GM12878 (cell line): ENCODE data around the gene FLAD1. TPM values are rescaled to one million over a fixed set of nuclear protein-coding genes. Genes with fewer than 3 reads are reported as not detected.

ENCODE experiments used
- ELK1 ChIP-seq: IDR thresholded peaks from 2 replicates; pipeline ENCODE4 v1.6.1; 2012; ENCODE audit warnings: low read depth, low read length, improper control_type of control experiment
- FOXK2 ChIP-seq: fragments of 450-650 bp; IDR thresholded peaks from 2 replicates; pipeline ENCODE4 v1.6.1; 2017; ENCODE audit warnings: mild to moderate bottlenecking, moderate library complexity
- MYC ChIP-seq: IDR thresholded peaks from 2 replicates; pipeline ENCODE4 v1.6.1; 2011; ENCODE audit warnings: mild to moderate bottlenecking, low read length, moderate library complexity, inconsistent platforms; ENCODE audit not compliant: insufficient read depth, insufficient replicate concordance, insufficient read length, severe bottlenecking
- NR2C1 ChIP-seq: fragments of 450-650 bp; IDR thresholded peaks from 2 replicates; pipeline ENCODE4 v1.6.1; 2017; ENCODE audit warnings: antibody characterized with exemption, mild to moderate bottlenecking, moderate library complexity
- POLR2A ChIP-seq: IDR thresholded peaks from 2 replicates; pipeline ENCODE4 v1.6.1; 2011; ENCODE audit warnings: low read depth, mild to moderate bottlenecking, low read length
- SIN3A ChIP-seq: IDR thresholded peaks from 2 replicates; pipeline ENCODE4 v1.6.1; 2012; ENCODE audit warnings: low read depth, low read length, improper control_type of control experiment
- SPI1 ChIP-seq: IDR thresholded peaks from 2 replicates; pipeline ENCODE4 v1.6.1; 2011; ENCODE audit warnings: low read depth, mild to moderate bottlenecking, low read length, moderate library complexity, borderline replicate concordance; ENCODE audit not compliant: insufficient read depth
- SREBF1 ChIP-seq: IDR thresholded peaks from 2 replicates; pipeline ENCODE4 v1.6.1; 2012; ENCODE audit warnings: mild to moderate bottlenecking, low read length
- TARDBP ChIP-seq: IDR thresholded peaks from 2 replicates; pipeline ENCODE4 v1.6.1; 2016; ENCODE audit warnings: borderline replicate concordance
- YBX1 ChIP-seq: fragments of 450-650 bp; IDR thresholded peaks from 2 replicates; pipeline ENCODE4 v1.6.1; 2016; ENCODE audit warnings: antibody characterized with exemption
- ZBTB40 ChIP-seq: fragments of 450-650 bp; IDR thresholded peaks from 2 replicates; pipeline ENCODE4 v1.6.1; 2016; ENCODE audit warnings: mild to moderate bottlenecking, moderate library complexity, borderline replicate concordance
- polyA plus RNA-seq, 11 experiments: library from polyadenylated mRNA; depleted of rRNA in 4 of 11; unstranded in 6 of 11; stranded (reverse) in 5 of 11; fragments of >200 nt; fragmentation: Nextera tagmentation in 4 of 11; fragmentation: Illumina TruSeq in 1 of 11; extraction: Ambion mirVana in 4 of 11; extraction: Trizol in 1 of 11; gene quantifications; 1 replicate in 1 of 11; 2 replicates in 10 of 11; pipeline versions ENCODE4 v1.2.1 to v1.2.3, GENCODE V29; 2011 to 2016; ENCODE audit warnings: inconsistent platforms in 2 of 11, missing spikeins in 2 of 11, low read depth in 1 of 11
- total RNA-seq, 4 experiments: library from RNA; depleted of rRNA in 3 of 4; stranded (reverse); fragments of >200 nt in 3 of 4; fragmentation: Illumina TruSeq in 1 of 4; extraction: Trizol in 1 of 4; gene quantifications; 2 replicates each; pipeline versions ENCODE4 v1.2.1 to v1.2.3, GENCODE V29; 2013 to 2021

The FLAD1 gene
- total and polyA plus RNA-seq, 10 of the 15 experiments (the other 5 are each of a cell fraction or from before 2014, with no cell fraction given): 22.9 to 93.4 (median 56.6) TPM

DNA sequence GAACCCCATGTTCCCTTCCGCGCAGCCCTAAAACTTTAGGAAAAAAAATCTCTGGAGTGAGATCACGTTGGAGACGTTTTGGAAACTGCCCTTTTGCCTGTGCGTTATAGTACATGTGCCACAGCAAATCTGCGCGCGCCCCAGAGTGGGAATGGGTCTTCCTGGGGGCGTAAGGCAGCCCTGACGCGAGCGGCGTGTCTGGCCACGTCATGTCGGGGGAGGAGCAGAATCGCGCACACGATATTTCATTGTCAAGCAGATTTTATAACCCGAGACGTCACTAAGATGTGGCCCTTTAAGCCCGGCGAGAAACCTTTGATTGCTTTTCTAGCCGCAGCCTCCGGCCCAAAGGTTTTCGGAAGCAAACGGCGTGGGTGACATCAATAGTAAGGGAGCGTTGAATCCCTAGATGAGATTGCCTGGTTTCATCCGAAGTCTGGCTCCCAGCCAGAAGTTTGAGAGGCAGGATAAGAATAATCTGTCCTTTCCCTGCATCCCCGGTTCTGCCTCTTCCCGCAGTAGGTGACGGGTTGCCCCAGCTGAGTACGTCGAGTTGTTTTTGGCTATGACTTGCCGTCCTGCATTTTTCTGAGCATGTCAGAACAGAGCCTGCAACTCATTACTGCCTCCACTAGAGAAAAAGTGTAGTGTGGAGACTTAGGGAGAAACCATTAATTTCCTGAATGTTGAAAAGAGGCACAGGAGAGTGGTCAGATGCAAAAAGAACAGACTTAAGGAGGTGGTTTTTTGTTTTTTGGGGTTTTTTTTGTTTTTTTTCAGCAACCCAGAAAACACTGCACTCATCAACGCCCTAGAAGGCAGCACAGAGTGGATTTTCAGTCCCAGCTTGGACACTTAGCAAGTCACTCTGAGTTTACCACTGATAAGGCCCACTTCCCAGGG lies 45.8 kb upstream of the FLAD1 start (continued):
- TF ChIP-seq ZBTB40 (peak; percentile 19; the same call in 1 of the 2 replicates), MYC (no peak), TARDBP (no peak; the same call in 1 of the 2 replicates), SREBF1 (peak; percentile 98), ELK1 (0 out of 2 replicates have a peak, but pooled peaks have one; percentile 48), YBX1 (no peak), SIN3A (no peak; the same call in 1 of the 2 replicates), FOXK2 (peak; percentile 99; the same call in 1 of the 2 replicates), POLR2A (0 out of 2 replicates have a peak, but pooled peaks have one; percentile 28), NR2C1 (no peak), SPI1 (no peak)
